ENCODE measurements around the gene ODAD4.

GRCh38 chr17:41917192-41917591 lies 13.2 kb upstream of the ODAD4 start:
- TF ChIP-seq CTCF (IDR thresholded peaks at IDR 0.05; ENCODE audit: insufficient read depth, low read depth, low read length) (no peak), EZH2 (IDR thresholded peaks at IDR 0.05; ENCODE audit: insufficient read depth, low read length) (no peak)
